Psoas muscle (tissue), 8 donors: ENCODE results near the gene VIPR2. TPM values are rescaled to one million over a fixed set of nuclear protein-coding genes. Genes with fewer than 3 reads are reported as not detected.
"Not testable (repeated sequence)": the region's sequence is repeated elsewhere in the genome, so short reads cannot be mapped to it uniquely, and the experiment has no call there.

Experiments
- ATAC-seq, 4 donors: fragments of 200-7000 bp; cut with Tn5 transposase; one replicate each; pipeline ENCODE4 v1.9.1; 2020; ENCODE audit warnings: moderate library complexity in 3 of 4, mild to moderate bottlenecking in 2 of 4
- DNase-seq, 2 donors: peaks; one replicate each; pipeline ENCODE4 v3.0.0-alpha.2; 2020
- H3K27ac ChIP-seq: fragments of 200-600 bp; one replicate; pipeline ENCODE4 v1.8.0; 2022
- H3K27me3 ChIP-seq, 3 donors: fragments of 200-600 bp in 1 of 3; one replicate each; pipeline versions ENCODE4 v1.6.1 to v1.8.0; 2013 to 2022; ENCODE audit warnings: low read length in 2 of 3, mild to moderate bottlenecking in 2 of 3, moderate library complexity in 1 of 3; ENCODE audit not compliant: insufficient read depth in 3 of 3
- H3K36me3 ChIP-seq, 2 donors: fragments of 200-600 bp in 1 of 2; one replicate each; pipeline versions ENCODE4 v1.6.1 to v1.8.0; 2013 to 2022; ENCODE audit warnings: low read depth in 1 of 2, mild to moderate bottlenecking in 1 of 2, moderate library complexity in 1 of 2; ENCODE audit not compliant: insufficient read depth in 1 of 2
- H3K4me1 ChIP-seq: fragments of 200-600 bp; one replicate; pipeline ENCODE4 v1.8.0; 2022
- H3K4me3 ChIP-seq: fragments of 200-600 bp; one replicate; pipeline ENCODE4 v1.8.0; 2022; ENCODE audit warnings: mild to moderate bottlenecking
- H3K9me3 ChIP-seq: fragments of 200-600 bp; one replicate; pipeline ENCODE4 v1.8.0; 2022
- CTCF ChIP-seq: fragments of 200-600 bp; IDR thresholded peaks from one replicate; pipeline ENCODE4 v1.8.0; 2022; ENCODE audit warnings: antibody characterized with exemption
- WGBS, 3 donors: extraction: QIAGEN DNeasy Blood & Tissue Kit; methylation state at CpG; one replicate each; pipeline versions ENCODE4 v1.1.6 to v1.1.7; 2013; 5-methylcytosine and 5-hydroxymethylcytosine counted together
- intact Hi-C, 2 donors: fragments of 100-400 bp; cut with DNase I; formaldehyde crosslinking; loops; one replicate each; pipeline versions ENCODE4 v1.11.0 to v1.14.2; 2022
- polyA plus RNA-seq, 3 donors: library from polyadenylated mRNA; stranded (reverse); fragments of 200-250 nt; gene quantifications; one replicate each; pipeline ENCODE4 v1.2.3, GENCODE V29; 2013
- total RNA-seq, 4 donors: library from RNA; stranded (reverse); fragmentation: NEBNext Ultra II Directional in 2 of 4; extraction: Animal tissue kit (Norgen Biotek cat#: 25700) in 2 of 4; gene quantifications; one replicate each; pipeline versions ENCODE4 v1.2.1 to v1.2.4, GENCODE V29; 2021 to 2023
- donor health status: healthy with polysubstance abuse.
- donor health status: DM: no; HTN: no; CAD: no; lungs with moderate emphysema.
- donor health status: Bipolar disorder and iron deficiency.
- donor health status: healthy.
- donor health status: DM: yes; HTN: yes; CAD: no.
- donor health status: DM: no; HTN: no; CAD: no.
- donor health status: DM: no; HTN: no; CAD: no.
- donor health status: DM: yes; HTN: yes; CAD: no.

The VIPR2 gene
- total and polyA plus RNA-seq, 7 donors: 0.60 to 3.6 (median 2.4) TPM

- H3K27ac ChIP-seq: no peak overlapping the region
- no peaks in the 10 kb centered on the region for H3K27me3 ChIP-seq
- intact Hi-C loops: no loop called here
- no peak overlapping the region for H3K4me3 ChIP-seq
- no peaks in the 10 kb centered on the region for H3K36me3 ChIP-seq
- ATAC-seq: no peak
- no peak for TF ChIP-seq CTCF
- DNase-seq: no peak
- 24 to 35% (median 31%) methylated on average over 11 of the region's 11 CpGs for WGBS, 3 donors
- peaks cover 17% of the 10 kb centered on the region for H3K9me3 ChIP-seq
- no peaks in the 10 kb centered on the region for H3K4me1 ChIP-seq
These were observed 46.6 kb upstream of the VIPR2 start for GRCh38 chr7:159191236-159191635.

- no peaks in the 10 kb centered on the region for H3K27me3 ChIP-seq
- H3K27ac ChIP-seq: no peak overlapping the region
- intact Hi-C loops: no loop called here
- no peak overlapping the region for H3K4me3 ChIP-seq
- H3K4me1 ChIP-seq: no peaks in the 10 kb centered on the region
- DNase-seq: no peak
- ATAC-seq: no peak
- no peak for TF ChIP-seq CTCF
- no peaks in the 10 kb centered on the region for H3K36me3 ChIP-seq
- H3K9me3 ChIP-seq: peaks cover 17% of the 10 kb centered on the region
These were observed 43.3 kb upstream of the VIPR2 start for GRCh38 chr7:159188011-159188410.

- no peaks in the 10 kb centered on the region for H3K36me3 ChIP-seq
- ATAC-seq: no peak
- H3K4me1 ChIP-seq: no peaks in the 10 kb centered on the region
- H3K4me3 ChIP-seq: no peak overlapping the region
- no peak for TF ChIP-seq CTCF
- no peak for DNase-seq
- H3K27ac ChIP-seq: no peak overlapping the region
- WGBS, 3 donors: 87 to 94% (median 94%) methylated on average over 6 of the region's 6 CpGs
- no peaks in the 10 kb centered on the region for H3K27me3 ChIP-seq
- H3K9me3 ChIP-seq: peaks cover under 1% of the 10 kb centered on the region
- intact Hi-C loops: no loop called here
These were observed 34.6 kb upstream of the VIPR2 start for GRCh38 chr7:159179241-159179640.

GRCh38 chr7:159177284-159177953 lies 32.8 kb upstream of the VIPR2 start:
- Histone ChIP-seq H3K4me3 (no peak overlapping the region), H3K36me3 (no peaks in the 10 kb centered on the region), H3K9me3 (peaks cover 5% of the 10 kb centered on the region), H3K27me3 (no peaks in the 10 kb centered on the region), H3K4me1 (no peaks in the 10 kb centered on the region), H3K27ac (no peak overlapping the region)
- DNase-seq (no peak), ATAC-seq (no peak)
- intact Hi-C loops: no loop called here
- WGBS, 3 donors: 71 to 75% (median 72%) methylated on average over 3 of the region's 3 CpGs
- TF ChIP-seq CTCF: no peak

- H3K9me3 ChIP-seq: peaks cover 5% of the 10 kb centered on the region
- 80 to 89% (median 82%) methylated on average over 8 of the region's 8 CpGs for WGBS, 3 donors
- H3K27ac ChIP-seq: no peak overlapping the region
- H3K36me3 ChIP-seq: no peaks in the 10 kb centered on the region
- no peak for DNase-seq
- no peak for TF ChIP-seq CTCF
- ATAC-seq: no peak
- no peak overlapping the region for H3K4me3 ChIP-seq
- no peaks in the 10 kb centered on the region for H3K27me3 ChIP-seq
- H3K4me1 ChIP-seq: no peaks in the 10 kb centered on the region
- intact Hi-C loops: no loop called here
These were observed 31.1 kb upstream of the VIPR2 start for GRCh38 chr7:159175792-159176191.

GRCh38 chr7:159175100-159175499 lies 30.4 kb upstream of the VIPR2 start:
- H3K9me3 ChIP-seq, ATAC-seq, H3K27ac ChIP-seq, H3K36me3 ChIP-seq, DNase-seq, H3K4me1 ChIP-seq, H3K27me3 ChIP-seq, H3K4me3 ChIP-seq, intact Hi-C loops: not testable (repeated sequence)
- WGBS, 3 donors: 83 to 85% (median 84%) methylated on average over 6 of the region's 6 CpGs
